ENCODE results near the gene B3GALT5.

GRCh38 chr21:39696618-39697017, 83.9 kb downstream of the B3GALT5 start:
- no peak for TF ChIP-seq CTCF (IDR thresholded peaks at IDR 0.05)
- no peak for TF ChIP-seq POLR2A (IDR thresholded peaks at IDR 0.05)
